Right ventricle myocardium inferior (tissue), 1 donor: Measurements from ENCODE around the gene PTGES2. TPM values are rescaled to one million over a fixed set of nuclear protein-coding genes. Genes with fewer than 3 reads are reported as not detected.
"Not testable (repeated sequence)": the region's sequence is repeated elsewhere in the genome, so short reads cannot be mapped to it uniquely, and the experiment has no call there.

ENCODE experiments used
- ATAC-seq: fragments of 200-7000 bp; cut with Tn5 transposase; one replicate; pipeline ENCODE4 v1.9.1; 2020; ENCODE audit warnings: mild to moderate bottlenecking, moderate library complexity
- DNase-seq: peaks from one replicate; pipeline ENCODE4 v3.0.0; 2021; ENCODE audit errors: missing footprints
- intact Hi-C: fragments of 100-400 bp; cut with DNase I; formaldehyde crosslinking; loops from one replicate; pipeline ENCODE4 v1.11.0; 2022
- total RNA-seq: library from RNA; stranded (reverse); fragmentation: NEBNext Ultra II Directional; extraction: Animal tissue kit (Norgen Biotek cat#: 25700); gene quantifications from one replicate; pipeline ENCODE4 v1.2.1, GENCODE V29; 2021
- donor health status: DM: no; HTN: yes; CAD: no; lungs with severe emphysema.

Gene PTGES2
- total RNA-seq, 1 donor from 2014 or later = 158 TPM

- DNase-seq, intact Hi-C loops, ATAC-seq: not testable (repeated sequence)
These were observed 15.8 kb downstream of the PTGES2 start for GRCh38 chr9:128111726-128112125.

GRCh38 chr9:128109050-128109709, 18.3 kb downstream of the PTGES2 start:
- DNase-seq (no peak), ATAC-seq (no peak)
- intact Hi-C loops = no loop called here

- DNase-seq = no peak
- ATAC-seq = no peak
- intact Hi-C loops = no loop called here
These were observed 19.1 kb downstream of the PTGES2 start for GRCh38 chr9:128108269-128109049.

GRCh38 chr9:128107468-128108268, 19.9 kb downstream of the PTGES2 start:
- no peak for DNase-seq

GRCh38 chr9:128106940-128107467, 20.5 kb downstream of the PTGES2 start:
- intact Hi-C loops = no loop called here
- ATAC-seq (no peak), DNase-seq (no peak)

More at GRCh38 chr9:128107468-128108268, 19.9 kb downstream of the PTGES2 start:
- intact Hi-C loops = no loop called here
- no peak for ATAC-seq

- DNase-seq = no peak
- intact Hi-C loops = no loop called here
- ATAC-seq = no peak
These were observed 21.2 kb downstream of the PTGES2 start for GRCh38 chr9:128106181-128106939.

GRCh38 chr9:128105538-128106175, 21.9 kb downstream of the PTGES2 start:
- DNase-seq = no peak
- intact Hi-C loops = no loop called here
- ATAC-seq = no peak

- ATAC-seq (no peak), DNase-seq (no peak)
- intact Hi-C loops = no loop called here
These were observed 23.3 kb downstream of the PTGES2 start for GRCh38 chr9:128104171-128104618.

- intact Hi-C loops = no loop called here
- ATAC-seq = no peak
- no peak for DNase-seq
These were observed 24.0 kb downstream of the PTGES2 start for GRCh38 chr9:128103589-128103962.

GRCh38 chr9:128102861-128103588, 24.5 kb downstream of the PTGES2 start:
- no peak for ATAC-seq

GRCh38 chr9:128102196-128102595, 25.3 kb downstream of the PTGES2 start:
- intact Hi-C loops = no loop called here
- no peak for DNase-seq

More at GRCh38 chr9:128102861-128103588, 24.5 kb downstream of the PTGES2 start:
- no peak for DNase-seq
- intact Hi-C loops = no loop called here

GRCh38 chr9:128101690-128102089, 25.8 kb downstream of the PTGES2 start:
- ATAC-seq = no peak
- DNase-seq = no peak
- intact Hi-C loops = no loop called here

More at GRCh38 chr9:128102196-128102595, 25.3 kb downstream of the PTGES2 start:
- ATAC-seq = no peak

- ATAC-seq = no peak
- intact Hi-C loops = no loop called here
- DNase-seq = no peak
These were observed 26.3 kb downstream of the PTGES2 start for GRCh38 chr9:128101231-128101661.

GRCh38 chr9:128100581-128100980, 26.9 kb downstream of the PTGES2 start:
- intact Hi-C loops = no loop called here
- DNase-seq (no peak), ATAC-seq (no peak)

GRCh38 chr9:128099932-128100491, 27.5 kb downstream of the PTGES2 start:
- ATAC-seq (no peak), DNase-seq (no peak)
- intact Hi-C loops = no loop called here

- no peak for ATAC-seq
- no peak for DNase-seq
- intact Hi-C loops = no loop called here
These were observed 28.1 kb downstream of the PTGES2 start for GRCh38 chr9:128099231-128099931.
